ENCODE measurements around the gene TMEM270.

DNA sequence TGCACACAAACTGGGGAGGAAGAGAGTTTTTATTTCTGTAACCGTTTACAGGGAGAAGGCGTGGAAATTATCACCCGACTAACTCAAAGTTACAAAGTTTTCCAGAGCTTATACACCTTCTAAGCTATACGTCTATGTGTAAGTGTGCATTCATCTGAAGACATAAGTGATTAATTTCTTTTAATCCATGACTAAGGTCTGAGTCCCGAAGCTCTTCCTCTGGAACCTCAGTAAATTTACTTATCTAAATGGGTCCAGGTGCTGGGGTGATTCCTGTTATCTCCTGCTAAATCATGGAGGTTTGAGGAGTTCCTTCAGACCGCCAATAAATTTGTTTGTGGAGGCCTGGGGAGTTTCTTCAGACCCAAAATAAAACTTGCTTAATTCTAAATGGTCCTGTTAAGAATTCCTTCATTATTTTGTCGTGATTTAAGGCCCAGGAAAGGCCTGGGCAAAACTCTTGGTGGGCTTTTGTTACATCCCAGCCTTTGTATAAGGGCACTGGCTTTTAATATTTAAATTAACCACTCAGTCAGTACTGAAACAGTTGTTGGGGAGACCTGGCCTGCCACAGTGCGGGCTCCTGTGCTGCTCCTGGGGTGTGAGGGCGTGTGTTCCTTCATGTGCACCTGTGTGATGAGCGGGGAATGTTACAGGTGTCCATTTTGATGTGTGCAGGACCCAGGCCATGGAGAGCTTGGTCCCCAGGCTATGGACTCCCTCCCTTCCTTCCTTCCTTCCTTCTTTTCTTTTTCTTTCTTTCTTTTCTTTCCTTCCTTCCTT, 12.8 kb upstream of the TMEM270 start:
- TF ChIP-seq, protein P1, sequence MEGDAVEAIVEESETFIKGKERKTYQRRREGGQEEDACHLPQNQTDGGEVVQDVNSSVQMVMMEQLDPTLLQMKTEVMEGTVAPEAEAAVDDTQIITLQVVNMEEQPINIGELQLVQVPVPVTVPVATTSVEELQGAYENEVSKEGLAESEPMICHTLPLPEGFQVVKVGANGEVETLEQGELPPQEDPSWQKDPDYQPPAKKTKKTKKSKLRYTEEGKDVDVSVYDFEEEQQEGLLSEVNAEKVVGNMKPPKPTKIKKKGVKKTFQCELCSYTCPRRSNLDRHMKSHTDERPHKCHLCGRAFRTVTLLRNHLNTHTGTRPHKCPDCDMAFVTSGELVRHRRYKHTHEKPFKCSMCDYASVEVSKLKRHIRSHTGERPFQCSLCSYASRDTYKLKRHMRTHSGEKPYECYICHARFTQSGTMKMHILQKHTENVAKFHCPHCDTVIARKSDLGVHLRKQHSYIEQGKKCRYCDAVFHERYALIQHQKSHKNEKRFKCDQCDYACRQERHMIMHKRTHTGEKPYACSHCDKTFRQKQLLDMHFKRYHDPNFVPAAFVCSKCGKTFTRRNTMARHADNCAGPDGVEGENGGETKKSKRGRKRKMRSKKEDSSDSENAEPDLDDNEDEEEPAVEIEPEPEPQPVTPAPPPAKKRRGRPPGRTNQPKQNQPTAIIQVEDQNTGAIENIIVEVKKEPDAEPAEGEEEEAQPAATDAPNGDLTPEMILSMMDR (IDR thresholded peaks at IDR 0.05) = no peak
- TF ChIP-seq POLR2A (IDR thresholded peaks at IDR 0.05) = no peak
